GM10248 (cell line): Measurements from ENCODE around the gene LRRK1.
A peak's percentile ranks its signal among the peaks of the same experiment; 100 is the strongest.

Source experiments
- CTCF ChIA-PET: fragments of 300-600 bp; sonication (Branson Sonifier 250); formaldehyde crosslinking; extraction: SDS; loops from one replicate; lab custom pipeline; 2021; ENCODE audit warnings: antibody characterized with exemption; lab: Yijun Ruan, JAX
- POLR2A ChIA-PET: fragments of 350-650 bp; sonication (Branson Sonifier 250); formaldehyde crosslinking; extraction: SDS; loops from one replicate; lab custom pipeline; 2020; ENCODE audit warnings: antibody characterized with exemption; lab: Yijun Ruan, JAX
- DNase-seq: peaks from one replicate; pipeline ENCODE4 v3.0.0; 2012; ENCODE audit errors: extremely low spot score
- TF ChIP-seq, protein P1 (sequence below): IDR thresholded peaks from 2 replicates; pipeline ENCODE4 v1.5.1; 2012; ENCODE audit warnings: mild to moderate bottlenecking, low read depth; ENCODE audit errors: extremely low read depth, missing control alignments, control extremely low read depth

The LRRK1 gene

DNA sequence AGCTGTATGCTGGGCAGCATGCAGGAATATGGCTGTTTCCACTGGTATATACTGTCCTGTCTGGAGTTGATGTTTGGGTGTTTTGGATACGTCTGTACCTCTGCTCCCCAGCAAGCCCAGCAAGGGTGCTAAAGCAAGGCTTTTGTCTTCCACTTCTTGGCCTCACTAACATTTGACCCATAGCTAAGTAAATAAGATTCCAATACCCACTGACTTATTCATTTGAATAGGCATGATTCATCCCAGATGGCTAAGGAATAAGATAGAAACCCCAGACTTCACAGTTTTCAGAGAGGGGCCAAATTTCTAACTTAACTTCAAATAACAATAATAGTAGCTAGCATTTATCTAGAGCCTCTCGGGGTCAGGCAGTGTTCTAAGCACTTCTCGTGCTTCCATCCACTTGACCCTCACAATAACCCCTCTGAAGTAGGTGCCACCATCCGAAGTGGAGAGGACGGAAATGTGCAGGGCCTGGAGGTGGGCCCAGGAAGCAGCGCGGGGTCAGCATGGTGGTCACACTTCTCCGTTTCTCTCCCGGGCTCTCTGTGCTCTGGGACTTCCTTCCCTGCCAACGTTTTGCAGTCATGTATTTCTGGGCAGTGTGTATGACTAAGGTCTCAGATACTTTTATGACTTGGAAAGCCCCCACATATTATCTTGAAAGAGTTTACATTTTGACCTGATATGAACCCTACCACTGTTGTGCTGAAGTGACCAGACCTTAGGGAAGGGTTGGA lies 39.3 kb downstream of the LRRK1 start:
- POLR2A ChIA-PET = no interaction called here
- CTCF ChIA-PET = interaction anchor here (1.5 to 1.6 kb wide), 2 partner anchors 48 to 50 kb away, joined by 4 to 9 read pairs; no protein-coding TSS in a partner anchor
- TF ChIP-seq, protein P1, sequence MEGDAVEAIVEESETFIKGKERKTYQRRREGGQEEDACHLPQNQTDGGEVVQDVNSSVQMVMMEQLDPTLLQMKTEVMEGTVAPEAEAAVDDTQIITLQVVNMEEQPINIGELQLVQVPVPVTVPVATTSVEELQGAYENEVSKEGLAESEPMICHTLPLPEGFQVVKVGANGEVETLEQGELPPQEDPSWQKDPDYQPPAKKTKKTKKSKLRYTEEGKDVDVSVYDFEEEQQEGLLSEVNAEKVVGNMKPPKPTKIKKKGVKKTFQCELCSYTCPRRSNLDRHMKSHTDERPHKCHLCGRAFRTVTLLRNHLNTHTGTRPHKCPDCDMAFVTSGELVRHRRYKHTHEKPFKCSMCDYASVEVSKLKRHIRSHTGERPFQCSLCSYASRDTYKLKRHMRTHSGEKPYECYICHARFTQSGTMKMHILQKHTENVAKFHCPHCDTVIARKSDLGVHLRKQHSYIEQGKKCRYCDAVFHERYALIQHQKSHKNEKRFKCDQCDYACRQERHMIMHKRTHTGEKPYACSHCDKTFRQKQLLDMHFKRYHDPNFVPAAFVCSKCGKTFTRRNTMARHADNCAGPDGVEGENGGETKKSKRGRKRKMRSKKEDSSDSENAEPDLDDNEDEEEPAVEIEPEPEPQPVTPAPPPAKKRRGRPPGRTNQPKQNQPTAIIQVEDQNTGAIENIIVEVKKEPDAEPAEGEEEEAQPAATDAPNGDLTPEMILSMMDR = no peak
- no peak for DNase-seq

DNA sequence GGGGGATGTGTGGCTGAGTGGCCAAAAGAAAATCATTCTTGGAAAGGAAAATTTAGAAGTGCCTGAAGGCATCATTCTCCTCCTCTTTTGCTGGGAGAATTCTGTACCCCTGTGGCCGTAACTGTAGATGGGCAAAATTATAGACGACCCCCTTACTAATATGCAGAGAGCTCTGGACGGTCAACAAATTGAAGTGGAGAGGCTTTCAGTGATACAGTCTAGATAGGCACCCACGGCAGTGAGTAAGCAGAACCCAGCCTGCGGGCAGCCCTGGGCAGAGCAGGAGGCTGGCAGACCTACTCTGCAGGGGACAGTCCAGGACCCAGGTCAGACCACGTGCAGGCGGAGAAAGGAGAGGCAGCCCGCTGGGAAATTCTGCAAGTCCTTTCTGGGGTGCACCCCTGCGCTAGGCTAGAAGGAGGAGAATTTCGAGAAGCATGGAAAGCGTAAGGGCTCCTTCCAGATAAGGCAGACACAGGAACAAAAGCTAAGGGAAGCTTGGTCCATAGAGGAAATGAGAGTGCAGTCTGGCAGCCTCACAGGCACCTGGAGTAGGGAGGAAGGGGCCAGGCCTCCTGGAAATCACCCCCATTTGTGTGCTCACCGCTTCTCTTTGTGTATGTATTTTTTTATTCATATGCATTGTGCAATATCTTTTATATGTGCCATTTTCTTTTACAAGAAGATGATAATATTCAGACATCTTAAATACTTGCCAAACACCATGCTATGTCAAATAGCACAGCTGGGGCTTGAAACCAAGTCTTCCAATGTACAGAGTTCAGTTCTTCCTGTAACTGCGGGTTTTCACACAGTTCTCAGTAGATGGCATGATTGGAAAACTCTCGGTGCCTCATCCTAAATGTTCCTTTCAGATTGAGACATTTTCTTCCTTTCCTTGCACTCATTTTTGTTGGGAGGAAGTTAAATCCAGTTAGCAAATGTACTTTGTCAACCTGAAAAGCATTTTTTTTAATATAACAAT lies 40.2 kb downstream of the LRRK1 start:
- TF ChIP-seq, protein P1 = no peak
- CTCF ChIA-PET = interaction anchor here (1.6 kb wide), 1 partner anchor 49 kb away, joined by 9 read pairs; no protein-coding TSS in a partner anchor
- DNase-seq = no peak
- POLR2A ChIA-PET = no interaction called here

DNA sequence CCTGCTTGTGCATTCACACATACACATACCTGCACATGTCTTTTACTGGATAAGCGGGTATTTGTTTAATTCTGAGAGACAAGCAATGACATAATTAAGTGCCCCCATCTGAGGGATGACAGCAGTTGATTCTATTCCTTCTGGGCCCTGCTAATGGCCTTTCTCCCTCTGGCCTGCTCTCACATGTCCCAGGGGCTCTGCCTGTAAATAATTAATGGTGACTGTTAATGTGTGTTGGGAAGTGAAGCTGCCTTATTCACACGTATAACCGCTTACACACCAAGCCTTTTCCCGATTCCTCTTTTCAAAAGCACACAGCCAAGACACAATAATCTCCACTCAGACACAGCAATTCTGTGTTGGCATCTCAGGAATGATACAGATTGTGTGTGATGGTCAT lies 47.8 kb downstream of the LRRK1 start:
- CTCF ChIA-PET = interaction anchor here (1.0 to 1.3 kb wide), 4 partner anchors 20 to 42 kb away, joined by 3 to 4 read pairs (median 4); no protein-coding TSS in a partner anchor

DNA sequence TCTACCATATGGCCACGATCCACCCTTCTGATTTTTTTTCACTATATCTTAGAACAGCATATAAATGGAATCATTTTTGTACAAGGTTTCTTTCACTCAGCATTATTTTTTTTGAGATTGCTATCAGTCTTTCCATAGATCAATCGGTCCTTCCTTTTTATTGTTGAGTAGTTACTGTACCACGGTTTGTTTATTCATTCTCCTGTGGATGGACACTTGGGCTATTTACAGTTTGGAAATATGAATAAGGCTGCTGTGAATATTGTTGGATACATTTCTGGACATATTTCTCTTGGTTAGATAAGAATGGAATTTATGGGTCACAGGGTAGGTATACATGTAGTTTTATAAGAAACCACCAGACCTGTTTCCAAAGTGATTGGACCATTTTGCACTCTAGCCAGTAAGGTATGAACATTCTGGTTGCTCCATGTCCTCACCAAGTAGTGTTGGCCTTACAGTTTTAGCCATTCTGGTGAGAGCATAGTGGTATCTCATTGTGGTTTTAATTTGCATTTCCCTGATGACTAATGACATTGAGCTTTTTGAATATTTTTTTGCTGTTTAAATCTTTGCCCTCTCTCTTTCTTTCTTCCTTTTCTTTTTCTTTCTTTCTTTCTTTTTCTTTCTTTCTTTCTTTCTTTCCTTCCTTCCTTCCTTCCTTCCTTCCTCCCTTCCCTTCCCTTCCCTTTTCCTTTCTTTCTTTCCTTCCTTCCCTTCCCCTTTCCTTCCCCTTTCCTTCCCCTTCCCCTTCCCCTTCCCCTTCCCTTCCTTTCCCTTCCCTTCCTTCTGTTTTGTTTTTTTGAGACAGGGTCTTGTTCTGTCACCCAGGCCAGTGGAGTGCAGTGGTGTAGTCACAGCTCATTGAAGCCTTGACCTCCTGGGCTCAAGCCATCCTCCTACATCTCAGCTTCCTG lies 49.2 kb downstream of the LRRK1 start:
- no peak for DNase-seq
- CTCF ChIA-PET = interaction anchor here (1.2 to 2.1 kb wide), 7 partner anchors 13 to 50 kb away, joined by 3 to 8 read pairs (median 4); partner anchors contain the start of gene LRRK1
- POLR2A ChIA-PET = no interaction called here
- TF ChIP-seq, protein P1 = no peak

More for the DNA sequence above, 47.8 kb downstream of the LRRK1 start:
- POLR2A ChIA-PET = no interaction called here
- peak; percentile 49 for DNase-seq
- TF ChIP-seq, protein P1 = no peak

DNA sequence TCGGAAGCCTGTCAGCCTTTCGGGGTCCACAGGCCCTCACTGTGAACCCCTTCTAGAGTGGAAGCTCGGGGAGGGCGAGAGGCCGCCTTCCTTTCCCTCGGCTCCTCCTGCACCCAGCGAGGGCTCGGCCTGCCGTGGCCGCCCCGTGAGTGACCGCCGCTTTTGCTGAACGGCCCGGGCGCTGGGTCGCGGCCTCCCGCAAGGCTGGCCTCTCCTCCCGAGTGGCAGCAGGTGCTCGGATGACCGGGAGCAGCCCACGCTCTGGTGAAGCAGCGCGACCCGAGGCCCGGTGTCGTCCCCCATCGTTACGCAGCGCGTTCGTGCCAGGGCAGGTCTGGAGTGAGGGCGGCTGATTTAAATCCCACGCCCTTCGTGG lies 53.8 kb downstream of the LRRK1 start:
- CTCF ChIA-PET = interaction anchor here (1.5 to 7.2 kb wide), 4 partner anchors 8 to 55 kb away, joined by 3 to 43 read pairs (median 8); partner anchors contain the start of gene LRRK1
- TF ChIP-seq, protein P1 = no peak
- POLR2A ChIA-PET = no interaction called here

More for the DNA sequence above, 53.8 kb downstream of the LRRK1 start:
- no peak for DNase-seq
